CD4-positive, alpha-beta T cell treated with Interleukin-15 for 4 hours (primary cell): Measurements from ENCODE around the gene PPFIA4.
"Not testable (repeated sequence)": the region's sequence is repeated elsewhere in the genome, so short reads cannot be mapped to it uniquely, and the experiment has no call there.

Experiments
- DNase-seq: peaks from one replicate; pipeline ENCODE4 v3.0.0-alpha.2; 2020; ENCODE audit warnings: low spot score

The PPFIA4 gene

DNA sequence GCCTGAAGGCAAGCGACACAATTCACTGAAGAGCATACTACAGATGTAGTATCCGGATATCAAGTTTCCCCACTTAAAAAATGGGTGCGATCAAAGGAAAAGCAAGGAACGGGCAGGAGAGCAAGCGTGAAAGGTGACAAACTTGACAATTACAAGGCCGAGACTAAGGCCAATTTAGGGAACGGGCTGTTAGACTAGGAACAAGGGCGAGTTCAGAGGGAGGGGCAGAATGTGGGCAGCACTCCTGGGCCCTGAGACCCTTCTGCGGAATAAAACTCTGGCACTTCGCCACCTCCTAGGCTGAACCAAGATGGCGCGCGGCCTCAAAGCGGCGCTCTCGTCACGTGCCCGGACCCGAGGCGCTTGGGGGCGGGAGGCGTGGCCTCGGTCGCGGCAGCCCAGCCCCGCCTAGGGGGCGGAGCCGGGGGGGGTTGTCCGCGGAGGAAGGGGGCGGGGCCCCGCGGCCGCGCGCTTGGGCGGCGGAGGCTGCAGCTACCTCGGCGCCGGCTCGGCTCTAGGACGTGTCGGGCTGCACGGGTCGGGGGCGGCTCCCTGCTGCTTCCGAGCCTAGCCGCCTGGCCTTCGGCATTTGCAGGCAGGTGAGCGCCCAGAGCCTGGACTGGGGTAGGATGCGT lies at the start of gene PPFIA4:
PPFIA4 (plus strand) TSS at position 461 of the 635 bp plus-strand sequence. CDS start 12,518 bp downstream, outside the sequence.
- DNase-seq: peak; percentile 87

DNA sequence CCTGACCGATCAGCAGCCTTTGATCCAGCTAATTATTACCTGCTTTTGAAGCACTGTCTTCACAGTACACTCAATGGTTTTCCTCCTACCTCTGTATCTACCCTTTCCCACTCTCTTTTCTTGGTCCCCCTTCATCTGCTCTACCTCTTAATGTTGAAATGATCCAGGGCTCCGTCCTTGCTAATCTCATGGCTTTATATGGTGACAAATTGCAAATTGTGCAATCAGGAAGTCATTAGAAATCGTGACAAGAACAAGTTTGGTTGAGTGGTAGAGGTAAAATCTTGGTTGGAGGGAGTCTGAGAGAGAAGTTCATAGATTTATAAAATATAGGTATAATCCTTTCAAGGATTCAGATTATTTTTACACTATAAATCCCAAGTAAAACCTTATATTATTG lies 49.7 kb upstream of the PPFIA4 start:
- no peak for DNase-seq

DNA sequence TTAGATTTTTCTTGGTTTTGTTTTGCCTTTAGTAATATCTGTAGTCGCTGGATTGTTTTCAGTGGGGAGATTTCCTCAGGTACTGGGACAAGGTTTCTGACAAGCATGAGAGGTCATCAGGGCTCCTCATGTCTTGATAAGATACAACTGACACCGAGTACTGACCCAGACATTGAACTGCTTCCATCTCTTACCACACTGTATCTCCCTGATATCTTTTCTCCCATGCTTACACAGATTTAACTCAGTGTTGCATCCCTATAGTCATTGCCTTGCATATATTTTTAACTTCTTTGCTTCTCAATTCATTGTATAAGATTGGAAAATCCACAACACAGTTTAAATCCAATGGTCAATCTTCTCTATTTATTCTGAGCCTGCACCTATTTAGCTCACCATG lies 46.8 kb upstream of the PPFIA4 start:
- no peak for DNase-seq

DNA sequence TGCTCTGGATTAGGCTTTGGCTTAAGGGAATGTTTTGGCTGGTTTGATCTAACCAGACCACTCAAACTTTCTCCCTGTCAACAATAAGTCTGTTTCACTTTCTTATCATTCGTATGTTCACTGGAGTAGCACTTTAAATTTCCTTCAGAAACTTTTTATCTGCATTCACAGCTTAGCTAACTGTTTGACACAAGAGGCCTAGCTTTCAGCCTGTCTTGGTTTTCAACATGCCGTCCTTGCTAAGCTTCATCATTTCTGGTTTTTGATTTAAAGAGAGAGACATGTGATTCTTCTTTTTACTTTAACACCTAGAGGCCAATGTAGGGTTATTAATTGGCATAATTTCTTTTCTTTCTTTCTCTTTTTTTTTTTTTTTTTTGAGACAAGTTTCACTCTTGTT lies 44.4 kb upstream of the PPFIA4 start:
- no peak for DNase-seq

DNA sequence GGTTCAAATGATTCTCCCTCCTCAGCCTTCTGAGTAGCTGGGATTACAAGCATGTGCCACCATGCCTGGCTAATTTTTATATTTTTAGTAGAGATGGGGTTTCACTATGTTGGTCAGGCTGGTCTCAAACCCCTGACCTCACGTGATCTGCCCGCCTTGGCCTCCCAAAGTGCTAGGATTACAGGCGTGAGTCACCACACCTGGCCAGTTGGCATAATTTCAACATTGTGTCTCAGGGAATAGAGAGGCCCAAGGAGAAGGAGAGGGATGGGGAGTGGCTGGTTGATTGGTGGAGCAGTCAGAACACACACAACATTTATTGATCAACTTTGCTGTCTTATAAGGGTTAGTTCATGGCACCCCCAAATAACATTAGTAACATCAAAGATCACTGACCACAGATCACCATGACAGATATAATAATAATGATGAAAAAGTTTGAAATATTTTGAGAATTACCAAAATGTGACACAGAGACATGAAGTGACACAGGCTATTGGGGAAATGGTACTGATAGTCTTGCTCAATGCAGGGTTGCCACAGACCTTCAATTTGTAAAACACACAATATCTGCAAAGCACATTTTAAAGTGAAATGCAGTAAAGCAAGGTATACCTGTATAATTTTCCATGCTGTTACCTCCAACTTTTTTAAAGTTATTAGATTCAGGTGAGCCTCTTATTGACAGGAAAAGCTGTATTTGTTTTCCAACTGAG lies 43.4 kb upstream of the PPFIA4 start:
- no peak for DNase-seq

DNA sequence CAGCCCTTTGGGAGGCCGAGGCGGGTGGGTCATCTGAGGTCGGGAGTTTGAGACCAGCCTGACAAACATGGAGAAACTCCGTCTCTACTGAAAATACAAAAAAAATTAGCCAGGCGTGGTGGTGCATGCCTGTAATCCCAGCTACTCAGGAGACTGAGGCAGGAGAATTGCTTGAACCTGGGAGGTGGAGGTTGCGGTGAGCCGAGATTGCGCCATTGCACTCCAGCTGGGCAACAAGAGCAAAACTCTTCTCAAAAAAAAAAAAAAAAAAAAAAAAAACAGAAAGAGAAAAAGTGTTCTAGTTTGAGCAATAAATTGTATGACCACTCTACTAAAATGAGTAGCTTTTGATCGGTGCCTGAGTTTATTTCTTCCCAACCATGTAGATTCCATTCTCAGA lies 40.2 kb upstream of the PPFIA4 start:
- not testable (repeated sequence) for DNase-seq

DNA sequence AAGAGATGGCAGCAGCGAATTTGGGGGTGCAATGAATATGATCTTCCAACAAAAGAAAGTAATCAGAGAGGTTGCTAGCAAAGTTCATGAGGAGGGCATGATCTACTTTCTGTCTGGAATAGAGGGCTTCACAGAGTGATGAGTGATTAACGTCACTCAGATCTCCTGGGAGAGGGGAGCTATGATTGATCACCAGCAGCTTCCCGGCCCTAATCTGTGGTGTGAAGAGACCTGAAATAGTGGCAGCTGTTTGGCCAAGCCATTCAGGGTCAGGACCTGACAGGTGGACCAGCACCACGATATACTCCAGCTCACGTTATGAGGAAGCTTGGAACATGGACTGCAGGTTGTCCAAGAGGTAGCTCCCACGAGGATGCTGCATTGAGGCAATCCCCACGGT lies 39.0 kb upstream of the PPFIA4 start:
- DNase-seq: no peak

DNA sequence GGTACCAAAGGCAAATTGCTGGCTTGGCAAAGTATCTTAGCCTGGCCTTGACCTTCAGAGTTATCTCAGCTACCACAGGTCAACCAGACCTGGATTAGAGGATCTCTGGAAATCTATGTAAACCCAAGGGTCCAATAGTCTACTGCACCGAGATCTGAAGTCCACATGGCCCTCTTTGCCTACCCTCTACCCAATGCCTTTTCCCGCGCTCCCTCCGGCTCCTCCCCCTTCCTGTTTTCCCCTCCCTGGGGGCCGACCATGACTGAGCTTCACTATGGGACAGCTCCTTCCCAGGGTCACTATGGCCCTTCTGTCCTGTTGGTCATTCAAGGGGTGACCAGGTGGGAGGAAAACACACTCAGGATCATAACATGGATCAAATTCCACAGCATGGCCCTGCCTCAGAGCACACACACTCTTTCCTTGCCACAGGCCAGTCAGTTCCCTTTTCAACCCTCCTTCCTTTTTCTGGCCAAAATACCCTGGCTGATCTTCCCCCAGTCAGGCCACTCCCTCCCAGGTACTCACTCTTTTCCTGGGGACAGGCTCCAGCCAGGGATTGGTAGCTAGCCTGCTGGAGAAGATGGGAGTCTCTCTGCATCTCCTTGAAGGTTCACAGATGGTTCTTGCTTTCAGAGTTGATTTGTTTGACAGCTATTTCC lies 38.2 kb upstream of the PPFIA4 start:
- DNase-seq: no peak

DNA sequence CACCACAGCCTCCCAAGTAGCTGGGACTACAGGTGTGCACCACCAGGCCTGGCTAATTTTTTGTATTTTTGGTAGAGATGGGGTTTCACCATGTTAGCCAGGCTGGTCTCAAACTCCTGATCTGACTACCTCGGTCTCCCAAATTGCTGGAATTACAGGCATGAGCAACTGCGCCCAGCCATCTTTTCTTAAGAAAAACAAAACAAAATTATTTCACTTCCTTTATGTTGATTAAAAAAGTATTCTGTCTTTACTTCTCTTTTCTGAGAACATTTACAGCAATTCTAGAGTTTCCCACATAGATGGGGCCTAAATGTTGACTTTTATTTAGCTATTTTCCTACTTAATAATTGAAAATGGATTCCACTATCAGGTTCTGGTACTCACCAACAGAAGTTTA lies 36.4 kb upstream of the PPFIA4 start:
- DNase-seq: no peak

DNA sequence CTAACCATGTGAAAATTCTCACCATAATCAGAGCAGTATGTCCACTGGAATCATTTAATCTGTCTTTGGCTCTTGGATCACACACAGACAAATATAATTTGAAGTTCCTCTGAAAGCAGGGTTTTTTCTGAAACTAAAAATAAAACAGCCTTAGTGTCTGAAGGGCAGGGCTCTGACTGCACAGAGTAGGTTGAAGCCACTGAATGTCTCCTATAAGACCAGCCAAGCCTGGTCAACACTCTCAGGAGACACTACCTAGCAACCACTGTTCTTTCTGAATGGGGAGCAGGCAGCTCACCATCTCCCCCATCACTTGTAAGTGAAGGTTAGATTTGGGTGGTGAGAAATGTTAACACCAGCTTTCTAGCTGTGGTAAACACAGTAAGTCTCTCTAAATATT lies 35.2 kb upstream of the PPFIA4 start:
- DNase-seq: no peak

DNA sequence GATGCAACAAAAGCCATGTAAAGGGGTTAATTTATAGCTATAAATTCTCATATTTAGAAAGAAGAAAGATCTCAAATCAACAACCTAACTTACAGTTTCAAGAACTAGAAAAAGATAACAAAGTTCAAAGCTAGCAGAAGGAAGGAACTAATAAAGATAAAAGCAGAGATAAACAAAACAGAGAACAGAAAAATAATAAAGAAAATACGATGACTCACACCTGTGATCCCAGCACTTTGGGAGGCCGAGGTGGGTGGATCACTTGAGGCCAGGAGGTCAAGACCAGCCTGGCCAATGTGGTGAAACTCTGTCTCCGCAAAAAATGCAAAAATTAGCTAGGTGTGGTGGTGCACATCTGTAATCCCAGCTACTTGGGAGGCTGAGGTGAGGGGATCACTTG lies 31.5 kb upstream of the PPFIA4 start:
- DNase-seq: no peak

DNA sequence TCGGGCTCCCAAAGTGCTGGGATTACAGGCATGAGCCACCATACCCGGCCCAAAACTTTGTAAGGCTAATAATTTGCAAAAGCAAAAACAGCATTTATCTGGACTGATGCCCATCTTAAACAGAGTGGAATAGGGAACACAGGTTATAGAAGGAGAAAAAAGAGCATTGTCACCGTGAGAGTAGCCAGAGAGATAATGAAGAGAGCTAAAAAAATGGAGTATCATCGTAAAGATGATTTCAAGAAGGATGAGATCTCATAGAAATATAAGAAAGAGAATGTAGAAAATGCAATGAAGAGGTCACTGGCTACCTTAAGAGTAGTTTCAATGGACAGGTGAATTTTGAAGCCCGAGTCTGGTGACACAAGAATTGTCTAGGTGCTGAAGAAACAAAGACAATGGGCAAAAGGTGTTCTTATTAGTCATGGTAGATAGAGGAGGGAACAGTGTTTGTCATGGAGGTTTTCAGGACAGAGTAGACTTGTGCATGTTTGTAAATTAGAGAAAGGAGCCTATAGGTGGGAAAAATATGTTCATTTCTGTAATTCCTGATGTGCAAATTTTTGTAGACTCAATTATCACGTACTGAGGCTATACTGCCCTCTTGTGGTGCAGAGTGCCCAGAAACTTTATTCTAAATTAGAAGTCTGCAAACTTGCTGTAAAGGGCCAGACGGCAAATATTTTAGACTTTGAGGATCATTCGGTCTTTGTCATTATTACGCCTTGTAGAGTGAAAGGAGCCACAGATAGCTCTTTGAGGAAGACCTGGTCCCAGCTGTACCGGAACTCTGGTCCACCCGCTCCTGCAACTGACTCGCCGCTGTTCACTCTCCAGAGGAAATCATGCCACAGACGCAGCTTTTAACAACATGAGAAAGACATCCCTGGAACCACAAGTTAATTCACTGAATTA lies 27.2 kb upstream of the PPFIA4 start:
- peak; percentile 72 for DNase-seq

DNA sequence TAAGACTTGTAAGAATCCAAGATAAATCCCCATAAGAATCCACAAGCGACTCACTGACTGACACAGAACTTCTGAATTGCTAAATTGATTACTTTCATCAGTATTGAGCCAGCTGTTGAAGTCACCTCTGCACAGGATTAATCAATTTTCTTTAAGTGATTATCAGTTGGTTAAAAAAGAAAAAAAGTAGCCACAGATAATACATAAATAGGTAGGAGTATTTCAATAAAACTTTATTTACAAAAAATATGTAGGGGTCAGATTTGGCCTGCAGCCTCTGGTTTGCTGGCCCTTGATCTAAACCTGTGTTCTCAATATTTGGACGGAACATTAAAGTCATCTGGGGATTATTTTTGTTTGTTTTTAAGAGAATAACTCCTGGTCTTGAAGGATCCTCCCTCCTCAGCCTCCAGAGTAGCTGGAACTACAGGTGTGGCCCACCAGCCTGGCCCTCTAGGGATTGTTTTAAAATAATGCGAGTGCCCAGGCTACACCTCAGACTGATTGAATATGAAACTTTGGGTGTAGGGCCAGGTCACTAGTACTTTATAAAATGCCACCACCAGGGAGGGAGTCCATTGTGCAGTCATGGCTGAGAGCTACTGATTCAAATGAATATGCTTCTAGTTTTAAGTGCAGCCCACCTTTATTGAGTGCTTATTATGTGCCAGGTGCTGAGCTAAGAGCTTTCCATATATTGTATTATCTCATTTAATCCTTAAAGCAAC lies 25.9 kb upstream of the PPFIA4 start:
- no peak for DNase-seq

DNA sequence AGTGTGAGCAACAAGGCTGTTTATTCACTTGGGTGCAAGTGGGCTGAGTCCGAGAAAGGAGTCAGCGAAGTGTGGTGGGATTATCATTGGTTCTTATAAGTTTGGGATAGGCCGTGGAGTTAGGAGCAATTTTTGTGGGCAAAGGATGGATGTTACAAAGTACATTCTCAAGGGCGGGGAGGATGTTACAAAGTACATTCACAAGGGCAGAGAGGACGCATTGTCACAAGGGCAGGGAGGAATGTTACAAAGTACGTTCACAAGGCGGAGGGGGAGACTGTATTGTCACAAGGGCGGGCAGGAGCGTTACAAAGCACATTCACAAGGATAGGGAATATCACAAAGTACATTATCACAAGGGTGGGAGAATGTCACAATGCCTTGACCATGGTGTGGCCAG lies 24.3 kb upstream of the PPFIA4 start:
- DNase-seq: no peak

DNA sequence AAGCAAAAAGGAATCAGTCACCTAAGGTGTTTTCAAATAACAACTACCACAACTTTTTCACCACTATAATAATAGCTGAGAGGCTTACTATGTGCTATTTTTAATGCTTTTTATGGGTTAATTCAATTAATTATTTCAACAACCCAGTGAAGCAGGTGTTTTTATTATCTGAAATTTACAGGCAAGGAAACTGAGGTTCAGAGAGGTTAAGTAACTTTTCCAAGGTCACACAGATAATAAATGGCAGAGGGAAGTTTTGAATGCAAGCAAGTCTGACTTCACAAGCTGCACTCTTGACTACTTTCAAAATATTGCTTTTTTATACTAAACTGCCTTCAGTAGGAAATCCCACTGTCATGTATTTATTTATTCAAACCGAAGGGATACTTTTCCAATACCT lies 23.3 kb upstream of the PPFIA4 start:
- no peak for DNase-seq

DNA sequence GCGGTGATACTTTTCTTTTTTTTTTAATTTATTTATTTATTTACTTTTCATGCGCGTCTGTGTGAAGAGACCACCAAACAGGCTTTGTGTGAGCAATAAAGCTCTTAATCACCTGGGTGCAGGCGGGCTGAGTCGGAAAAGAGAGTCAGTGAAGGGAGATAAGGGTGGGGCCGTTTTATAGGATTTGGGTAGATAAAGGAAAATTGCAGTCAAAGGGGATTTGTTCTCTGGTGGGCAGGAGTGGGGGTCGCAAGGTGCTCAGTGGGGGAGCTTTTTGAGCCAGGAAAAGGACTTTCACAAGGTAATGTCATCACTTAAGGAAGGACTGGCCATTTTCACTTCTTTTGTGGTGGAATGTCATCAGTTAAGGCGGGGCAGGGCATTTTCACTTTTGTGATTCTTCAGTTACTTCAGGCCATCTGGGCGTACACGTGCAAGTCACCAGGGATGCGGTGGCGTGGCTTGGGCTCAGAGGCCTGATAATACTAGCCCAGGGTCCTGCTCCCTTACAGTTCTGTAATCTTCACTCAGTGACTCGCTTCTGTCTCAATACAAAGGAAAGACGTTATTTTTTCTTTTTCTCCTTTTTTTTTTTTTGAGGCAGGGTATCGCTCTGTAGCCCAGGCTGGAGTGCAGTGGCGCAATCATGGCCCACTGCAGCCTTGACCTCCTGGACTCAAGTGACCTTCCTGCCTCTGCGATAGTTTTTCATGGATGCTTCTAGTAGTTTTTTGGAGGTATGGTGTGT lies 20.7 kb upstream of the PPFIA4 start:
- DNase-seq: not testable (repeated sequence)

DNA sequence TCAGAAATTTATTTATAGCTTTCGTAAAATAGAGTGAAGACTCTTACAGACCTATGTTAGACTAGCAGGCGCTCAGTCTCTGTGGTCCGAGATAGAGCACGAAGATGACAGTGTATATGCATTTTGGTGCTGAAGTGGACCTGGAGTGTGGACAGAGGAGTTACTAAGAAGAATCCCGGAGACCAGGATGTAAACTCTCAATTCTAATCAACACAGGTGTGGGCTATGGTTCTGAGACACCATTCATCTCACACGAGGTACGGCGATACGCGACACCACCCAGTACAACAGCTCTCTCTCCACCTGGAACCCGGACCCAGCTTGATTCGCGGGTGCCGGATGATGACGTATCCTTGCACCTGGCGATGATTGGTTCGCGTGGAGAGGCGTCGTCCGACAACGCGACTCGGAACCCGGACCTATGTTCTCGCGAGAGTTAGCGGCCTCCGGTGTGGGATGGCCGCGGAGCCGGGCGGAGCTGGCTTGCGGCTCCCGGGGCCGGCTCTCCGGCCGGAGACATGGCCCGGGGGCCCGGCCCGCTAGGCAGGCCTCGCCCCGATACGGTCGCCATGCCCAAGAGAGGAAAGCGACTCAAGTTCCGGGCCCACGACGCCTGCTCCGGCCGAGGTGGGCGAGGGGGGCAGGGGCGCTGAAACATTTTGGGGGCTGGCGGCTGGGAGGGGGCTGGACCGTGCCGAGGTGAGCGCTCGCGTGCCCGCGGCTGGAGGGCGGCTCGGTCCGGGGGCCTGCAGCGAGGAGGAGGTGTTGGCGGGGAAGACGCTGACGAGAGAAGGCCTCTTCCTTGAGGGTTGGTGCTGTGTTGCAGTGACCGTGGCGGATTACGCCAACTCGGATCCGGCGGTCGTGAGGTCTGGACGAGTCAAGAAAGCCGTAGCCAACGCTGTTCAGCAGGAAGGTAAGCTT lies 19.1 kb upstream of the PPFIA4 start, which contains the start of gene TMEM183A:
TMEM183A (plus strand) TSS at position 427 of the 924 bp plus-strand sequence; CDS start at position 519, 92 bp downstream.
- peak; percentile 96 for DNase-seq

DNA sequence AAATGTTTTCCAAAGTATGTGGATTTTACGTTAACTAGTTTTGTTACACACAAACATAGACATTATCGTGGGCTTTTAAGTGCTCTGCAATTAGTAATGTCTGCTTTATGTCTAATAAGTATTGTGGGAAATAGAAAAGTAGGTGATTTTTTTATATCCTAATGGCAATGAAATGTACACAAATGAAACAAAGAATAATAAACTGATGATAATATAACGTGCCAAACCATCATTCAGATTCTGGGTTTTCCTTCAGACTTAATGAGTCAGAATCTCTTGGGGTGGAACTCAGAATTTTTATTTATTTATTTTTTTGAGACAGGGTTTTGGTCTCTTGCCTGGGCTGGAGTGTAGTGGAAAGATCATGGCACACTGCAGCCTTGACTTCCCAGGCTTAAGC lies 17.1 kb upstream of the PPFIA4 start:
- DNase-seq: no peak

DNA sequence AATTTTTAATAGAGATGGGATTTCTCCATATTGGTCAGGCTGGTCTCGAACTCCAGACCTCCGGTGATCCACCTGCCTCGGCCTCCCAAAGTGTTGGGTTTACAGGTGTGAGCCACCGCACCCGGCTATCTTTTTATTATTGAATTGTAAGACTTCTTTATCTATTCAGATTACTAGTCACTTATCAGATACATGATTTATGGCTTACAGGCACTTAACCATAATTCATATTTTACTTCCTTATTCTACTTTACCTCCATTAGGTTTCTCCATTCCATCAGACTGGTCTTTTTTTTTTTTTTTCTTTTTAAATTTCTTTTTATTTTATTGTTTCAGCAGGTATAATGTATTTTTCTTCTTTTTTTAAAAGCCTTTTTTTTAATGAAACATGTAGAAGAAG lies 14.7 kb upstream of the PPFIA4 start:
- DNase-seq: no peak

DNA sequence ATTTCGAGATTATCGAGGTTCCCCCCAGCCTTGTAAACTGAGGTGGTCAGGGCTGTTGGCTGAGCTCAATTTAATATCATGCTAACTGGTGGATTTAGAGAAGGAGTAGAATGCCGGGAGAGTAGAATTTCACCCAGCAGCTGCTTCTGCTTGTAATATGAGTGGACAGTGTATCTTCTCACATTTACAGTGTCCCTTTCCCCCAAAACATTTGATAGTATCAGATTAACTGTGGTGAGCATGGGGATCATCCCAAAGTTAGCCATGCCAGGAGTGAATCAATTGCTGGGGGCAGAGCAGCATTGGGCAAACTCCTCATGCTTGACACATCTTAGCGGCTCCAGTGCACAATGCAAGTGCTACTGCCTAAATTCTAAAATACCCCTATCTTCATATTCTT lies 9.2 kb upstream of the PPFIA4 start:
- DNase-seq: no peak
